Measurements from ENCODE around the gene MYRIP. TPM values are rescaled to one million over a fixed set of nuclear protein-coding genes. Genes with fewer than 3 reads are reported as not detected.

Gene MYRIP
- total and polyA plus RNA-seq, 2 of the 4 experiments (the other 2 are of a cell fraction), result not detected

- in situ Hi-C loops (cut with MboI; ENCODE audit: low sequenced_read_pairs) (no loop called here), dilution Hi-C loops (cut with HindIII; ENCODE audit: low sequenced_read_pairs, unreplicated experiment) (no loop called here), intact Hi-C loops (cut with micrococcal nuclease) (no loop called here)
- Histone ChIP-seq H3K27ac (ENCODE audit: insufficient read depth, low read length) (no peak overlapping the region), H4K91ac (ENCODE audit: insufficient read depth, low read depth, low read length) (no peak overlapping the region), H3K4me2 (ENCODE audit: low read depth, low read length) (no peak overlapping the region), H2BK120ac (ENCODE audit: low read depth, low read length) (no peak overlapping the region), H4K5ac (ENCODE audit: low read depth, low read length) (no peak overlapping the region), H2AFZ (replicated peaks; ENCODE audit: low read length, poor library complexity) (no peak overlapping the region), H2BK15ac (ENCODE audit: low read depth, low read length) (no peak overlapping the region), H3K14ac (replicated peaks; ENCODE audit: low read depth, low read length) (no peak overlapping the region), H3K36me3 (ENCODE audit: control insufficient read depth, insufficient read depth, low read length) (no peaks in the 10 kb centered on the region), H3K9me1 (ENCODE audit: insufficient read depth, low read length) (no peaks in the 10 kb centered on the region), H3K23ac (ENCODE audit: low read depth, low read length) (no peak overlapping the region), H3K4me3 (ENCODE audit: insufficient read depth, low read depth, low read length) (no peak overlapping the region), H2BK20ac (ENCODE audit: low read depth, low read length) (no peak overlapping the region), H3K18ac (ENCODE audit: low read depth, low read length) (no peak overlapping the region), H3K4ac (ENCODE audit: low read depth, low read length) (no peak overlapping the region), H2AK5ac (ENCODE audit: low read depth, low read length) (no peak overlapping the region), H4K20me1 (ENCODE audit: insufficient read depth, low read length) (no peaks in the 10 kb centered on the region), H3K56ac (ENCODE audit: extremely low read depth, insufficient read depth, low read length) (no peak overlapping the region), H3K9ac (ENCODE audit: low read depth, low read length) (no peak overlapping the region), H3K4me1 (ENCODE audit: control insufficient read depth, insufficient read depth, low read length) (no peaks in the 10 kb centered on the region), H2AK9ac (replicated peaks; ENCODE audit: low read depth, low read length, poor library complexity) (no peak overlapping the region), H2BK5ac (ENCODE audit: low read depth, low read length, poor library complexity, severe bottlenecking) (no peak overlapping the region), H3K79me1 (ENCODE audit: low read depth in 1 of 2, low read length in 2 of 2) (no peaks in the 10 kb centered on the region), H3K9me3 (ENCODE audit: control insufficient read depth, insufficient read depth, low read length) (peaks cover 11% of the 10 kb centered on the region), H3K27me3 (ENCODE audit: control insufficient read depth, insufficient read depth, low read length) (no peaks in the 10 kb centered on the region), H4K8ac (ENCODE audit: low read depth in 2 of 2, low read length in 2 of 2) (no peak overlapping the region)
- ChIA-PET POLR2A (ENCODE audit: unreplicated experiment) (no interaction called here), CTCF (no interaction called here)
- BruUV-seq (replicated peaks), result no TSS peak
- no peak for TF ChIP-seq SMC3 (IDR thresholded peaks at IDR 0.05; ENCODE audit: low read depth, low read length)
- no peak for TF ChIP-seq CEBPB (IDR thresholded peaks at IDR 0.05; ENCODE audit: low read depth, low read length)
- no peak for TF ChIP-seq NFE2L2 (IDR thresholded peaks at IDR 0.05; ENCODE audit: low read depth, low read length)
- no peak for TF ChIP-seq RAD21 (IDR thresholded peaks at IDR 0.05; ENCODE audit: low read length)
- no peak for TF ChIP-seq CTCF (conservative IDR thresholded peaks at IDR 0.05; ENCODE audit: low read depth, low read length)
- no peak for TF ChIP-seq MAFK (IDR thresholded peaks at IDR 0.05; ENCODE audit: low read depth, low read length)
- TF ChIP-seq BHLHE40 (IDR thresholded peaks at IDR 0.05; ENCODE audit: low read depth, low read length), result no peak
- no peak for TF ChIP-seq CHD1 (IDR thresholded peaks at IDR 0.05; ENCODE audit: low read depth, low read length)
- TF ChIP-seq MAZ (IDR thresholded peaks at IDR 0.05; ENCODE audit: borderline replicate concordance, low read depth, low read length), result no peak
- TF ChIP-seq USF2 (IDR thresholded peaks at IDR 0.05; ENCODE audit: low read depth, low read length), result no peak
- TF ChIP-seq ELK1 (IDR thresholded peaks at IDR 0.05; ENCODE audit: borderline replicate concordance, low read depth, low read length), result no peak
- no peak for TF ChIP-seq POLR2A (IDR thresholded peaks at IDR 0.05; ENCODE audit: low read depth, low read length)
- no peak for TF ChIP-seq MXI1 (IDR thresholded peaks at IDR 0.05; ENCODE audit: borderline replicate concordance, low read depth, low read length)
- TF ChIP-seq RFX5 (IDR thresholded peaks at IDR 0.05; ENCODE audit: low read depth, low read length), result no peak
- TF ChIP-seq FOS (IDR thresholded peaks at IDR 0.05; ENCODE audit: low read depth, low read length), result no peak
- TF ChIP-seq RCOR1 (IDR thresholded peaks at IDR 0.05; ENCODE audit: insufficient replicate concordance, low read length), result no peak
- ATAC-seq (ENCODE audit: low read depth) (no peak), DNase-seq (no peak)
Observed at GRCh38 chr3:39765575-39765974, 43.8 kb upstream of the MYRIP start.
